GM21381 (cell line): ENCODE measurements around the gene EIF3J.

ENCODE experiments used
- ATAC-seq: cut with Tn5 transposase; IDR thresholded peaks from one replicate; pipeline ENCODE4 v1.9.1; 2021; ENCODE audit warnings: mild to moderate bottlenecking, moderate library complexity; ENCODE audit not compliant: unreplicated experiment

EIF3J gene

DNA sequence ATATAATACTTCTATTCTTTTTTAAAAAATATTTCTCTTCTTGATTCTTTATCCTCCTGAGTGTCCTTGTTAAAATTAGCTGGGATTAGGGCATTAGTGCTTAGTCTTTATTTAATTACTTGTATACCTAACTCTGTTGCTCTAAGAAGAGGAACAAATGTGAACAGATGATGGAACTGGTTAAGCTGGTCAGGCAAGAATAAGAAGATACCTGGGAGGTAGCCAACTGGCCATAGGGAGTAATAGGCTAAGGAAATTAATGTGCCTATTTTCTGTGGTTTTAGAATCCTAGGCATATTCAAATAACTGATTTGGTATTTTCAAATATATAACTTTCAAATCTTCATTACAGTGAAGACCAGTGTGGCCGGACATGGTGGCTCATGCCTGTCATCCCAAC, 54.4 kb downstream of the EIF3J start:
- ATAC-seq: no peak

GRCh38 chr15:44593042-44593736, 56.2 kb downstream of the EIF3J start:
- no peak for ATAC-seq

DNA sequence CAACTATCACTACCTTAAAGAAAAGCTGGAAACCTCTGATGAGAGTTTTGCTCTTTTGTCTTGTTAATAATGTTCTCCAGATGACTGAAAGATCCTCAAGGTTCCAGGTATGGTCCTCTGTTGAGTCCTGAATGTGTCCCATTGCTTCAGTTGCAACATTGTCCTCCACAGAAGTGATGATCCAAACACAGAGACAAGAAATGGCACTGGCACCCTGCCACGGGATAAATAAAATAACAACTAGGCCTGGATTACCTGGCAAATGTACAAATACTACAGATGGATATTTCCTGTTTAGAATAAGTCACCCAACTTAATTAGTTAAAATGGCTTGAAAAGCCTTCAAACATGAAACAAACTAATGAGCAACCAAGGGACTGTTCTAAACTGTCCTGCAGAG, 58.3 kb downstream of the EIF3J start:
- ATAC-seq: no peak

GRCh38 chr15:44595656-44596510, 58.9 kb downstream of the EIF3J start:
- no peak for ATAC-seq

DNA sequence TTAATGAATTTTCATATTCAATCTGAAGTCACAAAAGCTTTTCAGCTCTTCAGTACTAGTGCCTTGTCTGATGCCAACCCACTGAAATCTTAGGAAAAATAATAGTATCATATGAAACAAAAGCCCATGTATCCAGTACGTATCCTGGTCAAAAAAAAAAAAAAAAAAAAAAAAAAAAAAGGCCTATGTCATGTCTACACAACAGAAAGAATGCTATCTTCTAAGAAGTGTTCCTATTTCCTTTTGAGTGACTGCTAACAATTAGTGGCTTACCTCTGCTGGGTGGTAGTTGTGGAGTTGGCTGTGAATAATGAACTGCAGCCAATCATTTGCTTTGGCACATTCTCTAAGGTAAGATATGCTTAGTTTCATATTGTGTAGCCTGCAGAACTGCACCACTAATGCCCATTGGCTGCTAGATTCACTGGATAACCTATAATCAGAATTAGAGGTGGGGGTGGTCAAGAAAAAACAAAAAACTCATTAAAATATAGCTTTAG, 59.6 kb downstream of the EIF3J start:
- ATAC-seq: no peak

DNA sequence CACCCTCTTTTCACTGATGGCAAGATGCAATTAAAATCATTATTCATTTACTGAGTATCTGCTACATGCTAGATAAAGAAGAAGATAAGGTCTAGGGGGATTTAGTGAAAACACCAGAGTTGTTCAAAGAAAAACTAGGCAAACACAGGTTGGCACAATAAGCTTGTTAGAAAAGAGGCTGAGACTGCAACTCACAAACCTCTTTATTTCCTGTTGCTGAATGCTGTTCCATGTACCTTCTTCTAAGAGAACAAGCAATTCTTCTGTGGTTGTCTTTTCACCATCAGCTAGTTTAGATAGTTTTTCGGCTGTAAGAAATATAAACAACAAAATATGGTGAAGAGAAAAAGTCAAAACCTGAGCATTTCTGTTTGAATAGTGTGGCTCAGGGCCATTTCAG, 61.1 kb downstream of the EIF3J start:
- ATAC-seq: no peak

- ATAC-seq: no peak
These were observed 61.9 kb downstream of the EIF3J start for GRCh38 chr15:44598892-44599291.

DNA sequence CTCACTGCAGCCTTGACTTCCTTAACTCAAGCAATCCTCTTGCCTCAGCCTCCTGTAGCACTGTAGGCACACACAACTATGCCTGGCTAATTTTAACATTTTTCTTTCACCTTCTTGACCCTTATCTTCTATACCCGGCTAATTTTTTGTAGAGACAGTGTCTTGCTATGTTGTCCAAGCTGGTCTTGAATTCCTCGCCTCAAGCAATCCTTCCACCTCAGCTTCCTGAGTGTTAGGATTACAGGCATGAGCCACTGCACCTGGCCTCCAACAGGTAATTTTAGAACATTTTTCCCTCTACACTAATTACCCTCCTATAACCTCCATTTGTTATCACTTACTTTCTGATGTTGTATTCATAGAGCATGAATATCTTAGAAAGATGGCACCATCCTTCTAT, 66.2 kb downstream of the EIF3J start:
- ATAC-seq: no peak

DNA sequence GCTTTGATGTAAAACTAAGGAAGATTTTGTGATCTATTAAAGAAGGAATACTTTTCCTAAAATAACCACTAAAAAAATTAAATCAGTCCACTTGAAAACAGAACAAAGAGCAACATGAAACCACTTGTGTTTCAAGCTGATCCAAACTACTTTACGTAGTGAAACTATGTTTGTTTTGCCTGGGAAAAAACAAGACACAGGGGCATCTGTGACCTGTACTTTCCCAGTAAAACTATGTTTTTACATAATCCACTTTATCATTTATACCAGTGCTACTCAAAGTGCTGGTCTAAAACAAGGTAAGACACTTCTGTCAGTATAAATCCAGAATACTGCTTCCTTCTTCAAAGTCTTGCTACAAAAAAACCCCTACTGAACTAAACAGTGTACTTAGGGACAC, 69.8 kb downstream of the EIF3J start:
- ATAC-seq: no peak
